GM10248 (cell line): ENCODE results near the gene KRTAP1-4.
"Not testable (repeated sequence)": the region's sequence is repeated elsewhere in the genome, so short reads cannot be mapped to it uniquely, and the experiment has no call there.

Source experiments
- CTCF ChIA-PET: fragments of 300-600 bp; sonication (Branson Sonifier 250); formaldehyde crosslinking; extraction: SDS; loops from one replicate; lab custom pipeline; 2021; ENCODE audit warnings: antibody characterized with exemption; lab: Yijun Ruan, JAX
- POLR2A ChIA-PET: fragments of 350-650 bp; sonication (Branson Sonifier 250); formaldehyde crosslinking; extraction: SDS; loops from one replicate; lab custom pipeline; 2020; ENCODE audit warnings: antibody characterized with exemption; lab: Yijun Ruan, JAX
- DNase-seq: peaks from one replicate; pipeline ENCODE4 v3.0.0; 2012; ENCODE audit errors: extremely low spot score
- CTCF ChIP-seq: IDR thresholded peaks from 2 replicates; pipeline ENCODE4 v1.5.1; 2012; ENCODE audit warnings: mild to moderate bottlenecking, low read depth; ENCODE audit errors: extremely low read depth, missing control alignments, control extremely low read depth

The KRTAP1-4 gene

GRCh38 chr17:41058741-41059140, 28.7 kb upstream of the KRTAP1-4 start:
- ChIA-PET POLR2A (no interaction called here), CTCF (no interaction called here)
- no peak for DNase-seq
- no peak for TF ChIP-seq CTCF

- no peak for DNase-seq
- ChIA-PET POLR2A (no interaction called here), CTCF (interaction anchor here (1.4 kb wide), 1 partner anchor 19 kb away, joined by 3 read pairs; no protein-coding TSS in a partner anchor)
- TF ChIP-seq CTCF = no peak
Observed at GRCh38 chr17:41057547-41057946, 27.6 kb upstream of the KRTAP1-4 start.

- CTCF ChIA-PET, POLR2A ChIA-PET: not testable (repeated sequence)
Observed at GRCh38 chr17:41055130-41055529, 25.1 kb upstream of the KRTAP1-4 start, which contains the start of gene KRTAP2-2. Gene KRTAP2-2, minus strand, starts transcription at chr17:41055230. Its CDS starts 19 bp downstream, at chr17:41055211.

GRCh38 chr17:41054556-41054955, 24.6 kb upstream of the KRTAP1-4 start:
- POLR2A ChIA-PET, CTCF ChIA-PET, DNase-seq: not testable (repeated sequence)

More at GRCh38 chr17:41055130-41055529, 25.1 kb upstream of the KRTAP1-4 start, which contains the start of gene KRTAP2-2:
- DNase-seq = not testable (repeated sequence)

GRCh38 chr17:41054025-41054424, 24.0 kb upstream of the KRTAP1-4 start:
- POLR2A ChIA-PET = no interaction called here
- TF ChIP-seq CTCF = no peak
- no peak for DNase-seq
- CTCF ChIA-PET = no interaction called here

GRCh38 chr17:41052566-41052965, 22.6 kb upstream of the KRTAP1-4 start:
- no peak for TF ChIP-seq CTCF
- ChIA-PET CTCF (no interaction called here), POLR2A (no interaction called here)
- DNase-seq = no peak

- ChIA-PET POLR2A (no interaction called here), CTCF (interaction anchor here (1.4 kb wide), 1 partner anchor 22 kb away, joined by 3 read pairs; no protein-coding TSS in a partner anchor)
- no peak for TF ChIP-seq CTCF
- DNase-seq = peak; percentile 25
Observed at GRCh38 chr17:41049110-41049509, 19.1 kb upstream of the KRTAP1-4 start.

GRCh38 chr17:41048441-41048840, 18.4 kb upstream of the KRTAP1-4 start:
- CTCF ChIA-PET = interaction anchor here (1.4 kb wide), 2 partner anchors 22 to 23 kb away, joined by 3 read pairs; no protein-coding TSS in a partner anchor
- DNase-seq = no peak
- POLR2A ChIA-PET = no interaction called here
- no peak for TF ChIP-seq CTCF

- CTCF ChIA-PET = interaction anchor here (1.4 kb wide), 1 partner anchor 23 kb away, joined by 3 read pairs; no protein-coding TSS in a partner anchor
- POLR2A ChIA-PET, DNase-seq: not testable (repeated sequence)
Observed at GRCh38 chr17:41046735-41047465, 16.9 kb upstream of the KRTAP1-4 start, which contains the start of gene KRTAP2-1. Gene KRTAP2-1, minus strand, starts transcription at chr17:41047316. Its CDS starts 49 bp downstream, at chr17:41047267.
